ENCODE data around the gene MOB2.

Gene MOB2

DNA sequence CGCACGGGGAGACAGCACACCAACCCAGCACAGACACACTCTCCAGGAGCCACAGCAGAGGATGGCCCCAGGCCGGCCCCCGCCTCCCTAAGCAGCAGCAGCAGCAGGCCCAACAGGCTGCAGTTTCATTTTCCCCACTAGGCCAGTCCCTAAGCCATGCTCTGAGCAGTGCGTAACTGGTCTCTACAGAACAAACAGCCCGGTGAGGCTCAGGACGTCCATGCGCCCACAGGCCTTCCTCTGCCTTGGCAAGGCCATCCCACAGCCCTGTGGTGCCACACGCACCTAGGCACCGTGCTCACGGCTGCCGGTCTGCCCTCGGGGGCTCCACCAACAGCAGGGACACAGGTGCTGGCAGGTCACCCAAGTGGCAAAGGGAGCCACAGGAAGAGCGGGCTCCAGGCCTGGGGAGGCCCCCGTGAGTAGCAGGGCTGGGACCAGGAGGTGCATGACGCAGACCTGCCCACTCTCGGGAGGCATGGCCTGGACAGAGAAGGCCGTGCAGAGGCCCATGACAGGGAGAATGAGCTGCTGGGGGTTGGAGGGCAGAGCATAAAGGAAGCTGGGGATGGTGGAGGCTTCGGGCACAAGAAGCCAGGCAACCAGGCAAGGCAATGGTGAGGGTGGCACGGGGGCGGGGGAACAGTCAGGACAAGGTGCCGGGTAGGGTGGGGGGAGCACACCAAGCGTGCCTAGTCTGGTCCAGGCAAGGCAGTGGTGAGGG, 1.4 kb upstream of the MOB2 start:
- no peak for DNase-seq (ENCODE audit: extremely low spot score)
- TF ChIP-seq, protein P1, sequence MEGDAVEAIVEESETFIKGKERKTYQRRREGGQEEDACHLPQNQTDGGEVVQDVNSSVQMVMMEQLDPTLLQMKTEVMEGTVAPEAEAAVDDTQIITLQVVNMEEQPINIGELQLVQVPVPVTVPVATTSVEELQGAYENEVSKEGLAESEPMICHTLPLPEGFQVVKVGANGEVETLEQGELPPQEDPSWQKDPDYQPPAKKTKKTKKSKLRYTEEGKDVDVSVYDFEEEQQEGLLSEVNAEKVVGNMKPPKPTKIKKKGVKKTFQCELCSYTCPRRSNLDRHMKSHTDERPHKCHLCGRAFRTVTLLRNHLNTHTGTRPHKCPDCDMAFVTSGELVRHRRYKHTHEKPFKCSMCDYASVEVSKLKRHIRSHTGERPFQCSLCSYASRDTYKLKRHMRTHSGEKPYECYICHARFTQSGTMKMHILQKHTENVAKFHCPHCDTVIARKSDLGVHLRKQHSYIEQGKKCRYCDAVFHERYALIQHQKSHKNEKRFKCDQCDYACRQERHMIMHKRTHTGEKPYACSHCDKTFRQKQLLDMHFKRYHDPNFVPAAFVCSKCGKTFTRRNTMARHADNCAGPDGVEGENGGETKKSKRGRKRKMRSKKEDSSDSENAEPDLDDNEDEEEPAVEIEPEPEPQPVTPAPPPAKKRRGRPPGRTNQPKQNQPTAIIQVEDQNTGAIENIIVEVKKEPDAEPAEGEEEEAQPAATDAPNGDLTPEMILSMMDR (IDR thresholded peaks at IDR 0.05; ENCODE audit: control extremely low read depth, extremely low read depth, low read depth, missing control alignments) = no peak
- CTCF ChIA-PET = no interaction called here
- POLR2A ChIA-PET = no interaction called here

DNA sequence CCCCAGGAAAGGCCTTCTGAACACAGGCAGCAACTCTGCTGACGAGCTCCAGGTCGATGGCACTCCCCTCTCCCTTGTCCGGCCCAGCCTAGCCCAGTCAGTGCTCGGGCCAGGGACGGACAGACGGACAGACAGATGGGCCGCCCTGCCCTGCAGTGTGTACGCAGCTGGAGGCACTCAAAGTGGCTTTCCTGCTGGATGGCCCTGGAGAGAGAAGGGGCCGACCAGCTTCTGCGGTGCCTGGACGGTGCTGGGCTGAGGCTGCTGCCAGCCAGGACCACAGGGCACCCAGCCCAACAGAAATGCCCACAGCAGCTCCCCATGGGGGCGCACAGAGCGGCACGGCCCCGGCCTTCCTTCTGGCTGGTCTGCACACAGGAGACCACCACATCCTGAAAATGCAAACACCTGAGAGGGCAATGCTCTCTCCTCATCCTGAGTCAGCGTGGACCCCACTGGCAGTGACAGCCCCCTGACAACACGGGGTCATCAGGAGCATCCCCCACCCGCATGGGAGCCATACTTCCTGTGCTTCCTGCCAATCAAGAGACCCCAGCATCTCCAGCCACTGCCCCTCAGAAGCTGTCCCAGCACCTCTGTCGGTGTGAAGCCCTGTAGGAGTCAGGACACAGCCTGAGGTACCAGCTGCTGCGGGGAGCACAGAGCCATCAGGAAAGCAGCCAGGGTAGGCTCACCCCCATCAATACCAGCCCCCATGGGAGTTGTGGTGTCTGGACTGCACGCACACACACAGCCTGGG, 692 bp upstream of the MOB2 start:
- ChIA-PET POLR2A (no interaction called here), CTCF (no interaction called here)
- no peak for DNase-seq (ENCODE audit: extremely low spot score)
- TF ChIP-seq, protein P1 (IDR thresholded peaks at IDR 0.05; ENCODE audit: control extremely low read depth, extremely low read depth, low read depth, missing control alignments) = no peak

DNA sequence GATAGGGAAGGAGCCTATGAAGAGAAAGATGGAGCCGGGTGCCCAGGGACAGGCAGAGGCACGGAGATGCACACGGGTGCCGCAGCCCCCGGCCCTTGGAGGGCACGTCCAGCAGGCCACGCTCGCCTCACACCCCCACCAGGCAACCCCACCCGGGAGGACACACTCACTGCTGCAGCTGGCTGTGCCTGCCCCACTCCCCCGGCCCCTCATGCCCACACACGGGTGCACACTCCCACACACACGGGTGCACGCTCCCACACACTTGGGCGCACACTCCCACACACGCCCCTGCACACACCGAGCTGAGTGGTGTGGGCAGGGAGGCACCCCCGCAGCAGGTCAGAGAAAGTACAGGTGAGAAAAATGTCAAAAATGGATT, 1.1 kb downstream of the MOB2 start:
- DNase-seq (ENCODE audit: extremely low spot score) = no peak
- POLR2A ChIA-PET = no interaction called here
- CTCF ChIA-PET = no interaction called here
- TF ChIP-seq, protein P1 (IDR thresholded peaks at IDR 0.05; ENCODE audit: control extremely low read depth, extremely low read depth, low read depth, missing control alignments) = no peak

DNA sequence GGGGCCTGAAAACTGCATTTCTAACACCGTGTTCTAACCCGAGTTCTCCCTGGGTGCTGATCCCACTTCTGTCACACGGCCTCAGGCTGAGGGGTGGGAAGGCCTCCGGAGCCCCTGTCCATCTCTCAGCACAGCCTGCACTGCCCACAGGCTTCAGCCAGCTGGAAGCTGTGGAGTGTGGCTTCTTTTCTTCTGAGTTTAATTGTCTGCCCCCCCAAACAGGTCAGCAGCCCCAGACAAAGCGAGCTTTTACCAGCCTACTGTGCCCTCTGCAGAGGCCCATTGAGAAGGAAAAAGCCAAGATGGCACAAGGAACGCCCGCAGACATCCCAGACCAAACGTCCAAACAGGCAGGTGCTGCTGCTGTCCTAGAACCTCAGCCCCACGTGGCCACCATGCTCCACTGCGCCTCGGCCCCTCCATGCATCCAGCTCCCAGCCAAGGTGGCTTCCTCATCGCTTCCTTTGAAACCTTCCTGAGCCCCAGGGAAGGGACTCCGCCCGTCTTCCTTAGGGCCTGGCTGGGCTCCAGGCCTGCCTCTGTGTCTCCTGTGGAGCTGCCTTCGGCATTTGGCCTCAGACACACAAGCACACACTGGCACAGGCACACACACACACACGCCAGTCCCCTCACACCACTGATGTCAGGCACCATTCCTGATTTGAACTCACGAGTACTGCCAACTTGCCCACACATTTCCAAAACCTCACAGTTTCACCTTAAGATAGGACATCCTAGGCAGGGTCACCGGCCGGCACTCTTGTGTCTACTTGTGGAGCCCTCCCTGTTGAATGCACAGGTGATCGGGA, 1.7 kb downstream of the MOB2 start:
- DNase-seq (ENCODE audit: extremely low spot score) = no peak
- ChIA-PET CTCF (no interaction called here), POLR2A (no interaction called here)
- TF ChIP-seq, protein P1 (IDR thresholded peaks at IDR 0.05; ENCODE audit: control extremely low read depth, extremely low read depth, low read depth, missing control alignments) = no peak

DNA sequence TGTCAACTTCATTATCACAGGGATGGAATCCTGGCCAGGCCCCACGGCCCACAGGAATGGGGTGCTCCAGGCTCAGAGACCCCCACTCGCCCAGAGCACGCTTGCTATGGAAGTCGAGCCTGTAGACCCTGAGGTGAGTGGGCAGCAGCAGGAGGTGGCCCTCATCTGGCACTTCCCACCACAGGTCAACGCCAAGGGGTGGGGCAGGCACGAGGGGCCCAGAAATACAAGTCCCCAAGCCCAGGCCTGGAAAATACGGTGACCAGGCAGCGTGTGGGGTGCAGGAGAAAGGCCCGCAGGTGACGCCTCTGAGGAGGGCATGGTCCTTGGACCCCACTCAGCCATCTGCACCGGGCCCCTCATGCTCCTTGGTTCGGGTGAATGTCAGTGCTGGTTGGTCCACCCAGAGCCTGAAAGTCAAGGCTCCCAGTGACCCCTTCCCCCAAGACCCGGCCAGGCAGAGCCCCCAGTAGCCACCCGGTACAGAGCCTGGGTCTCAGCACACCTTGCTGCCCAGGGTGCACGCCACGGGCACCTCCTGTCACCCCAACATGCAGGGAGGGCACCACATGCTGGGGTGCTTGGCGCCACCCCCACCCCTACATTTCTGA, 2.4 kb downstream of the MOB2 start:
- DNase-seq (ENCODE audit: extremely low spot score) = no peak
- ChIA-PET POLR2A (no interaction called here), CTCF (no interaction called here)
- TF ChIP-seq, protein P1 (IDR thresholded peaks at IDR 0.05; ENCODE audit: control extremely low read depth, extremely low read depth, low read depth, missing control alignments) = no peak

DNA sequence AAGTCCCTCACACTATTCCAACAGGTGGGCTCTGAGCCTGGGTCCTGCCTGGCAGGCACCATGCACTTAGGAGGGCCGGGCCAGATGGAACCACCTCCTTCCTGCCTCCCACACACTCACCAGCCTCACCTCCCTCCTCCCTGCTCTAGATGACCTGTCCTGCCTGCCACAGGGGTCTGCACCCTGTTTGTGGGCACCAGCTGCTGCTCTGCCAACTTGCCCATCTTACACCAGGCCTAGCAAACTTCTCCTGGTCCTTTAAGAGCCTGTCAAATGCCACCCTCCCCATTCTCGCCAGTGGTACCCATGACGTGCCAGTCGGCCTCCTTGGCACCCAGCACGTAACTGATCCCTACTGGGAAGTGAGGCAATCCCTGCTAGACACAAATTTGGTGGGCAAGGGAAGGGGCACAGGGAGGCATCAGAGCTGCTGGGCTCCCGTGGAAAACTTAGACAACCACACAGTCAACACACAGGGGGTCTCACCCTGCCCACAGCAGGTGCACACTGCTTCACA, 3.1 kb downstream of the MOB2 start:
- DNase-seq (ENCODE audit: extremely low spot score) = no peak
- TF ChIP-seq, protein P1 (IDR thresholded peaks at IDR 0.05; ENCODE audit: control extremely low read depth, extremely low read depth, low read depth, missing control alignments) = no peak
- ChIA-PET CTCF (no interaction called here), POLR2A (no interaction called here)
